Measurements from ENCODE around the gene FAM117B. TPM values are rescaled to one million over a fixed set of nuclear protein-coding genes. Genes with fewer than 3 reads are reported as not detected.

FAM117B gene
- total RNA-seq, 1 donor from 2014 or later: 7.2 TPM

DNA sequence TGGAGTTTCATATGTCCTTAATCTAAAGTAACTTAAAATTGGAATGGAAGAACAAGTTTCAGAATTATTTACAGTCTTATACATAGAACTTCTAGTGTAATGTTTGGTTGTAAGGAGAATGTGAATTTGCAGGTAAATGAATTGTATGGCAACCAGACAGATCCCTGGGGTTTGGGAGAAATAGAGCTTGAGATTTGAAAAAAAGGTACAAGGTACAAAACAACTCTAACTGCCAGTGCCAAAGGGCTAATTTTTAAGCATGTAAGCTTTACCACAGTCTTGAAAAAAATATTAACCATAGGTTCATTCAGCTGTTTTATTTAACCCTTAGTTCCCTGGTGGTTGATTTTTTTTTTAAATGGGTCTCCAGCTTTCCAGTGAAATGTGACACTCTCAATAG lies 133.5 kb downstream of the FAM117B start:
- Mint-ChIP-seq H3K4me3 (ENCODE audit: unreplicated experiment) (no peak overlapping the region), H3K27ac (ENCODE audit: unreplicated experiment) (no peak overlapping the region), H3K4me1 (ENCODE audit: low read depth, unreplicated experiment) (peaks cover 3% of the 10 kb centered on the region), H3K36me3 (ENCODE audit: low read depth, unreplicated experiment) (peaks cover 3% of the 10 kb centered on the region), H3K27me3 (ENCODE audit: low read depth, unreplicated experiment) (no peaks in the 10 kb centered on the region), H3K9me3 (ENCODE audit: unreplicated experiment) (no peaks in the 10 kb centered on the region)
- Histone ChIP-seq H4K20me1 (ENCODE audit: insufficient read depth, low read length) (no peaks in the 10 kb centered on the region), H3K79me2 (ENCODE audit: insufficient read depth, low read length) (no peaks in the 10 kb centered on the region), H3K4me1 (ENCODE audit: insufficient read depth, low read length) (no peaks in the 10 kb centered on the region), H3K9me3 (ENCODE audit: insufficient read depth, low read depth, low read length) (no peaks in the 10 kb centered on the region), H2AFZ (ENCODE audit: low read depth, low read length) (no peak overlapping the region), H3K9ac (ENCODE audit: low read length) (no peak overlapping the region), H3K4me3 (ENCODE audit: insufficient read depth, low read depth, low read length) (no peak overlapping the region), H3K27ac (ENCODE audit: low read depth, low read length) (no peak overlapping the region), H3K27me3 (ENCODE audit: insufficient read depth, low read length) (no peaks in the 10 kb centered on the region), H3K36me3 (ENCODE audit: insufficient read depth, low read length) (no peaks in the 10 kb centered on the region), H3K4me2 (ENCODE audit: low read length) (no peak overlapping the region)
- DNase-seq (ENCODE audit: low read depth) (no peak), FAIRE-seq (no peak)
- TF ChIP-seq, protein P1, sequence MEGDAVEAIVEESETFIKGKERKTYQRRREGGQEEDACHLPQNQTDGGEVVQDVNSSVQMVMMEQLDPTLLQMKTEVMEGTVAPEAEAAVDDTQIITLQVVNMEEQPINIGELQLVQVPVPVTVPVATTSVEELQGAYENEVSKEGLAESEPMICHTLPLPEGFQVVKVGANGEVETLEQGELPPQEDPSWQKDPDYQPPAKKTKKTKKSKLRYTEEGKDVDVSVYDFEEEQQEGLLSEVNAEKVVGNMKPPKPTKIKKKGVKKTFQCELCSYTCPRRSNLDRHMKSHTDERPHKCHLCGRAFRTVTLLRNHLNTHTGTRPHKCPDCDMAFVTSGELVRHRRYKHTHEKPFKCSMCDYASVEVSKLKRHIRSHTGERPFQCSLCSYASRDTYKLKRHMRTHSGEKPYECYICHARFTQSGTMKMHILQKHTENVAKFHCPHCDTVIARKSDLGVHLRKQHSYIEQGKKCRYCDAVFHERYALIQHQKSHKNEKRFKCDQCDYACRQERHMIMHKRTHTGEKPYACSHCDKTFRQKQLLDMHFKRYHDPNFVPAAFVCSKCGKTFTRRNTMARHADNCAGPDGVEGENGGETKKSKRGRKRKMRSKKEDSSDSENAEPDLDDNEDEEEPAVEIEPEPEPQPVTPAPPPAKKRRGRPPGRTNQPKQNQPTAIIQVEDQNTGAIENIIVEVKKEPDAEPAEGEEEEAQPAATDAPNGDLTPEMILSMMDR (IDR thresholded peaks at IDR 0.05; ENCODE audit: insufficient read depth, low read depth, low read length): no peak
- TF ChIP-seq EZH2 (IDR thresholded peaks at IDR 0.05; ENCODE audit: insufficient read depth, low read length): no peak

DNA sequence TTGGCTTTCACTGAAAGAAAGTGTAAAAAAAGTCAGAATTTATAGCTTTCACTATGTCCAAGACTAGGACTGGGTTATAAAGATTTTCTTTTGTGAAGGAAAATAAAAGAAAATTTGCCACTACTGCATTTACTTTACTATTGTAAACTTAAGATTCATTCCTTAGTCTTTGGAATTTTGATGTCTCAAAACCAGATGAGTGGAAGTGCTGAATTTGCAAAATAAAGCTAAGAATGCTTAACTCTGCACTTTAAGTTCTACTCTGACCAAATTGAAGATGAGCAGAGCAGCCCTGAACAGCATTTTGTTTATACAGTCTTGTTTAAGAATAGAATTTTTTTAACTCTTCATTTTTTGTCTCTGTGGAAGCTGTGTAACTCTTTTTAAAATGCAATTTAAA lies 134.4 kb downstream of the FAM117B start:
- no peaks in the 10 kb centered on the region for H3K36me3 ChIP-seq (ENCODE audit: insufficient read depth, low read length)
- FAIRE-seq (no peak), DNase-seq (ENCODE audit: low read depth) (no peak)
- no peak for TF ChIP-seq EZH2 (IDR thresholded peaks at IDR 0.05; ENCODE audit: insufficient read depth, low read length)
- TF ChIP-seq, protein P1 (IDR thresholded peaks at IDR 0.05; ENCODE audit: insufficient read depth, low read depth, low read length): no peak
- H3K27ac Mint-ChIP-seq (ENCODE audit: unreplicated experiment): no peak overlapping the region
- no peak overlapping the region for H3K9ac ChIP-seq (ENCODE audit: low read length)
- H3K27ac ChIP-seq (ENCODE audit: low read depth, low read length): no peak overlapping the region
- H3K4me1 ChIP-seq (ENCODE audit: insufficient read depth, low read length): no peaks in the 10 kb centered on the region
- no peaks in the 10 kb centered on the region for H3K79me2 ChIP-seq (ENCODE audit: insufficient read depth, low read length)
- H3K4me3 Mint-ChIP-seq (ENCODE audit: unreplicated experiment): no peak overlapping the region
- no peaks in the 10 kb centered on the region for H3K27me3 Mint-ChIP-seq (ENCODE audit: low read depth, unreplicated experiment)
- H3K9me3 ChIP-seq (ENCODE audit: insufficient read depth, low read depth, low read length): no peaks in the 10 kb centered on the region
- no peak overlapping the region for H2AFZ ChIP-seq (ENCODE audit: low read depth, low read length)
- no peaks in the 10 kb centered on the region for H3K27me3 ChIP-seq (ENCODE audit: insufficient read depth, low read length)
- no peaks in the 10 kb centered on the region for H4K20me1 ChIP-seq (ENCODE audit: insufficient read depth, low read length)
- H3K4me1 Mint-ChIP-seq (ENCODE audit: low read depth, unreplicated experiment): peaks cover 3% of the 10 kb centered on the region
- H3K4me2 ChIP-seq (ENCODE audit: low read length): no peak overlapping the region
- no peaks in the 10 kb centered on the region for H3K9me3 Mint-ChIP-seq (ENCODE audit: unreplicated experiment)
- H3K36me3 Mint-ChIP-seq (ENCODE audit: low read depth, unreplicated experiment): peaks cover 3% of the 10 kb centered on the region
- H3K4me3 ChIP-seq (ENCODE audit: insufficient read depth, low read depth, low read length): no peak overlapping the region

DNA sequence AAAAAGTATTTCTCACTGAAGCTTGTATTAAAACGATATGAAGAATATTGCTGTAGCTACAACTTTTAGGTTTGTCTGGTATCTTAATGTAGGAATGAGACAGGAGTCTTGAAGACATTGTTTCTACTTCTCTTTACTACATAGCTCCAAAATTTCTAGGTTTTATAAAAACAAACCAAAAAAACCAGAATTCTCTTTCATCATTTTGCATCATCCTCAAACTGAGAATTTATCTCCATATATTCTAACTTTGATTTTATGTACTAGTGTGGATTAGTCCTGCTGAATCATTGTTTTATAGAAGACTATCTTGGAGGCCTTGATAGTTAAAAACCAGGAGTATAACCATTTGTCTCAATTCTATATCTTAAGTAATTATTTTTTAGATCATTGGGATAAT lies 136.6 kb downstream of the FAM117B start:
- no peak for FAIRE-seq
- Histone ChIP-seq H3K36me3 (ENCODE audit: insufficient read depth, low read length) (no peaks in the 10 kb centered on the region), H3K79me2 (ENCODE audit: insufficient read depth, low read length) (no peaks in the 10 kb centered on the region), H3K9me3 (ENCODE audit: insufficient read depth, low read depth, low read length) (no peaks in the 10 kb centered on the region), H3K9ac (ENCODE audit: low read length) (no peak overlapping the region), H3K4me1 (ENCODE audit: insufficient read depth, low read length) (no peaks in the 10 kb centered on the region), H4K20me1 (ENCODE audit: insufficient read depth, low read length) (no peaks in the 10 kb centered on the region), H2AFZ (ENCODE audit: low read depth, low read length) (no peak overlapping the region), H3K4me2 (ENCODE audit: low read length) (no peak overlapping the region), H3K4me3 (ENCODE audit: insufficient read depth, low read depth, low read length) (no peak overlapping the region), H3K27ac (ENCODE audit: low read depth, low read length) (no peak overlapping the region), H3K27me3 (ENCODE audit: insufficient read depth, low read length) (no peaks in the 10 kb centered on the region)
- Mint-ChIP-seq H3K4me3 (ENCODE audit: unreplicated experiment) (no peak overlapping the region), H3K27ac (ENCODE audit: unreplicated experiment) (no peak overlapping the region), H3K4me1 (ENCODE audit: low read depth, unreplicated experiment) (no peaks in the 10 kb centered on the region), H3K27me3 (ENCODE audit: low read depth, unreplicated experiment) (no peaks in the 10 kb centered on the region), H3K9me3 (ENCODE audit: unreplicated experiment) (no peaks in the 10 kb centered on the region), H3K36me3 (ENCODE audit: low read depth, unreplicated experiment) (peaks cover 2% of the 10 kb centered on the region)
- DNase-seq (ENCODE audit: low read depth): no peak
- TF ChIP-seq, protein P1 (IDR thresholded peaks at IDR 0.05; ENCODE audit: insufficient read depth, low read depth, low read length): no peak
- TF ChIP-seq EZH2 (IDR thresholded peaks at IDR 0.05; ENCODE audit: insufficient read depth, low read length): no peak
